ENCODE measurements around the gene CSNK1A1L.

Gene CSNK1A1L

GRCh38 chr13:37105251-37105714, at the start of gene CSNK1A1L:
CSNK1A1L (minus strand) TSS chr13:37105664; CDS start chr13:37105256, 408 bp downstream.
- no peak for DNase-seq (ENCODE audit: low read depth)

- no peak for DNase-seq (ENCODE audit: low read depth)
Measured at GRCh38 chr13:37149380-37149779, 43.9 kb upstream of the CSNK1A1L start.

GRCh38 chr13:37148501-37148900, 43.0 kb upstream of the CSNK1A1L start:
- no peak for DNase-seq (ENCODE audit: low read depth)

DNA sequence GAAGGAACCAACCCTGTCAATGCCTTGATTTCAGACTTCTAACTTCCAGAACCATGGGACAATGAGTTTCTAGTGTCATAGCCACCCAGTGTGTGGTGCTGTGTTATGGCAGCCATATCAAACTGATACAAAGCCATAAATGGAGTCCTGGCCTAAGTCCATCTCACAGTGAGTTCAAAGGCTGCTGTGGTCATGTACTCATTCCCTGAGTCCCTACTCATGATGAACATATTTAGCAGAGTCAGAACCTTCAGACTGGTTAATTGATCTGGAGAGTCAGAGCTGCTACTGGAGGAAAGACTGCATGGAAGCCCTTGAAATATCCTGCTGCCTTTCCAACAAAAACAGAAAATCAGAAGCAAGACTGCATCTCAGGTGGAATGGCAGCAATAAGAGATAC, 39.2 kb upstream of the CSNK1A1L start:
- DNase-seq (ENCODE audit: low read depth), result no peak

GRCh38 chr13:37143911-37144310, 38.4 kb upstream of the CSNK1A1L start:
- DNase-seq (ENCODE audit: low read depth), result no peak

- DNase-seq (ENCODE audit: low read depth), result no peak
Measured at GRCh38 chr13:37142877-37143276, 37.4 kb upstream of the CSNK1A1L start.

- DNase-seq (ENCODE audit: low read depth), result no peak
Measured at GRCh38 chr13:37141011-37141410, 35.5 kb upstream of the CSNK1A1L start.

DNA sequence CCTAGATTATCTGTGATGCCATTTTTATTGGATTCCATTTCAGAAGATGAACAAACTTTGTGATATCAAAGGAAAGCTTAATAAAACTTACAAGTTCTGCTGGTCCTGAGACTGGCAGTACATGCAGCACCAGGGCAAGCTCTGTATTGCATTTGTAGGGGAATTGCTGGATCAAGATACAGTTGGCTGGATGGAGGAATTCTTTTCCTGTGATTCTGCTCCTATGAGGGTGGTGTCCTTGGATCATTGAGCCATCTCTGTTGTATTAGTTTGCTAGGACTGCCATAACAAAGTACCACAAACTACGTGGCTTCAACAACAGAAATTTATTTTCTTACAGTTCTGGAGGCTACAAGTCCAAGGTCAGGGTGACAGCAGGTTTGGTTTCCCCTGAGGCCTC, 33.9 kb upstream of the CSNK1A1L start:
- DNase-seq (ENCODE audit: low read depth), result no peak

DNA sequence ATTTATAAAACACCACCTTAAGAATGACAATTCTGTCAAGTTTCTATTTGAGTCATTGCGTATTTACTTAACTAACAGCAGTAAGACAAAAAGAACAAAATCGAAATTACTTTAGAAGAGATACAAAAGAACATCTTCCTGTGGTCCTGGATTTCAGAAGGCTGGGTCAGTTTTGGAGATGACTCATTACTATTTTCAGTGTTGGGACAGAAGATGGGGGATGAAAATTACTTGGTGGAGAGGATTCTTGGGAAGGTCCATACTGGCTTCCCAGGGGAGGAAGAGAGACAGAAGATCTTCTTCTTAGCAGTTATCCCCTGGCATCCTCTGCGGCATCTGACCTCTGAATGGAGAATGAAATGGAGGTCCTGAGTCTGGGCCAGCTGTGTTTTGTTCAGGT, 33.5 kb upstream of the CSNK1A1L start:
- DNase-seq (ENCODE audit: low read depth), result no peak

DNA sequence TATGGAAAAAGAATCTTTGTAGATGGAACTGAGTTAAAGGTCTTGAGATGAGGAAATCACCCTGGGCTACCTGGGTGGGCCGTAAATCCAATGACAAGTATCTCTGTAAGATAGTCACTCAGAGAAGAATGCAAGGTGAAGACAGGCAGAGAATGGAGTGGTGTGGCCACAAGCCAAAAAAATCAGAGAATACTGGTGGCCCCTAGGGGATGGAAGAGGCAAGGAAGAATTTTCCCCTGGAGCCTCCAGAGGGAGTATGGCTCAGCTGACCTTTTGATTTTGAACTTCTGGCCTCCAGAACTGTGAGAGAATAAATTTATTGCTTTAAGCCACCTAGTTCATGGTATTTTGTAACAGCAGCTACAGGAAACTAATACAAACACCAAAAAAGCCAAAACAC, 32.7 kb upstream of the CSNK1A1L start:
- DNase-seq (ENCODE audit: low read depth), result no peak

DNA sequence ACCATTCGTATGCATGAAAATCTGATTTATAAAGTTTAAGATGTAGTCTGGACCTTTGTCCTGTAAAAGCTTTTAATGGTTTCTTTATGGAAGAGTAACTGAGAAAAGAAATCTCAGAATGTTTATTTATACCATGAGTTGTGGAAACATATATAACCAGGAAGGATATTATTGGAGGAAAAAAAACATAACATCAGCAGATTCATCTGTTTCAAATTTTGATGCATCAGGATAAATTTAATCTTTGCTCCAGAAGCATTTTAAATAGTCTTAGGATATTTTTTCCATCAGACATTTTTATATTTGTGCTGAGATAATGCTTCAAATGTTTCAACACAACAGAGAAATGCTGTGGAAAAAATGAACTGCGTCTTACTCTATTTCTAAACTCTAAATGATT, 31.2 kb upstream of the CSNK1A1L start:
- DNase-seq (ENCODE audit: low read depth), result no peak

GRCh38 chr13:37136187-37136586, 30.7 kb upstream of the CSNK1A1L start:
- no peak for DNase-seq (ENCODE audit: low read depth)

DNA sequence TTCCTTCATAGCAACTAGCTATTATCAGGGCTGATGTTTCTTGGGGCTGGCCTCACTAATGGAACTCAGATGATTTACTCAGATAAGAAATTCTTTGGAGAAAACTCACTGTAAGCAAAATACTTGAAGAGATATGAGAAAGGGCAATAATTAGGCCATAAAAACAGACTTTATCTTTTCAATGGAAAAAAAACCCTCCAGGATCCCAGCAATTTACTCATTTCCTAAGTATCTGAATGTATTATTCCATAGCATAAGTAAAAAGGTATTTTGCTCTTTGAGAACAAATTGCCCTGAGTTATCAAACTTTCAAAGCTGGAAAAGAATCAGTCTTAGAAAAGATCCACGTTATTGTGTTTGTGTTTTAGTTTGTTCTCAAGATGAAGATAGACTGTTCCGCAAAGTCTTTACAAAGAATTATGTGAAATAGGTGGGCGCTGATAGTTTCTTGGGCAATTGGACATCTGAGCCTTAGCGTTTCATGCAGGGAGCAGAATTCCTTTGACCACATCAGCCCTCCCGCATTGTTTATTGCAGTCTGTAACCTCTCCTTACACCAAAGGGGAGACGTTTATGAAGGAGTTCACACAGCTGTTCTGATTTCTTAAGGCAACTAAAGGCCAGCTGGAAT, 29.1 kb upstream of the CSNK1A1L start:
- DNase-seq (ENCODE audit: low read depth), result peak; percentile 31

- no peak for DNase-seq (ENCODE audit: low read depth)
Measured at GRCh38 chr13:37132211-37132610, 26.7 kb upstream of the CSNK1A1L start.

DNA sequence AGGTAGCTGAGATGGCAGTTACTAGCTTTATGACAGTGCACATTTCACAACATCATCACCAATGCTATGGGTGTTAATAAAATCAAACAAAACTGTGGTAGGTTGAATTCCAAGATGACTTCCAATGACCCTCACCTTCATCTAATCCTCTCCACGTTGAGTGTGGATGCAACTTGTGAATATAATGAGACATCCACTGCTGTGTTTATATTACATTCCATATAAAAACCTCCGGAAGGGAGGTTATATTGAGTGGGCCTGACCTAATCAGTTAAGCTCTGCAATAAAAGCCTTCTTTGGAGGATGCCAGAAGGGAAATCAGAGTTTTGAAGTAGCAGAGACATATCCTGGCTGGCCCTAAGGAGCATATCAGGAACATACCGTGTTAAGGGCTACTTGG, 25.6 kb upstream of the CSNK1A1L start:
- DNase-seq (ENCODE audit: low read depth), result no peak

GRCh38 chr13:37129866-37130265, 24.4 kb upstream of the CSNK1A1L start:
- peak; percentile 21 for DNase-seq (ENCODE audit: low read depth)

DNA sequence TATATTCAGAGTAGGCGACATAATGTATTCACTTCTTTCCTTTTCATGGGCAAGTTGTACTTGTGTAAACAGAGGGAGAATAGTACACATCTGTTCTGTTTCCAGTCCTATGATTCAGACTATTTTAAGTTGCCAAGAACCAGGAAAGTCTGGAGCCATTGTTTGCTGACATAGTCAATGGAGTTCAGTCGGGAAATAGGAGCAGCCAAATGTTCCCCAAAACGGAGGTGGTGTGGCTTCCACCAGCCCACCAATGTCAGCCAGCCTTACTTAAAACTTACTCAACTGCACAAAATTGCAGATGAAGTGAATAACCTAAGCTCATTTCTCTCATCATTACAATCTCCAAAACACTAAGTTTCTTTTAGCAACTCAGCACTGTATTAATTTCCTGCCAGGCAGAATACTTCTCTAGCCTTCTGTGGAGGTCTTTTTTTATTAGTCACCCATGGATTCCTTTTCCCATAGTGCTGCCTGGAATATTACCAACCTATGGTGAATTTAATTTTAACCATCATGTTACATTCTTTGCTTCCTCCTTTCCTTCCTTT, 22.3 kb upstream of the CSNK1A1L start:
- DNase-seq (ENCODE audit: low read depth), result peak; percentile 77

- DNase-seq (ENCODE audit: low read depth), result no peak
Measured at GRCh38 chr13:37123337-37123736, 17.9 kb upstream of the CSNK1A1L start.

DNA sequence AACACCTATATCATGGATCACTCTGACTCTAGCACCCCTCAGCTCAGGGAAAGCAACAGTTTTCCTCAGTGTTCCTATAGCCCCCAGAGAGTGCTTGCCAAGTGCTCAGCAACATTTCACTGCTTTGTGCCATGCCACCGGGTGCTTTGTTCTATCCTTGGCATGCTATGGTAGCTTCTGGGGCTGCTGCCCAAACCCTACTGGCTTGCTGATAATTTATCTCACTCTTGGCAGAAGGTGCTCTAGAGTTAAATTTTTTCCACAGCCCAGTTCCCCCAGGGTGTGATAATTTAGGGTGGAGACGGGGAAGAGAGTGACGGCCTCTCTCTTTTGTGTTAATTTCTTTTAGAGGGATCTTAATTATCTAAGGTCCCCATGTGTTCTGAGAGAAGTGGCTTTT, 12.6 kb upstream of the CSNK1A1L start:
- no peak for DNase-seq (ENCODE audit: low read depth)

DNA sequence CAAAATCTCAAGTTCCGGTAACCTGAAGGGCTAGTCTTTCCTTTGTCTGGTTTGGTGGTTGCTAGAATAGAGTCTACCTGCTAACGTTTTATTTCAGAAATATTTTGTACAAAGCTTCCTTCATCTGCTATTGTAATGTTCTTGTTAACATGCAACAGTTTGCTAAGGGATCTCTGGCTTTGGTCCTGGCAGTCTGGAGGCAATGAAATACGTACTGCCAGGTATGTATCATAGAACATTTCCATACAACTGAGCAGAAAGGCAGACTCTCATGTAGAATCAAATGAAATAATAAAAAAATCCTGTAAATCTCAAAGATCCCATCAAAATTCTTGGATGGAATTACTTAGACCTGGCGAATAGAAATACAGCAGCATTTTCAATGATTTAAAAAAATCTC, 8.8 kb upstream of the CSNK1A1L start:
- DNase-seq (ENCODE audit: low read depth), result no peak

DNA sequence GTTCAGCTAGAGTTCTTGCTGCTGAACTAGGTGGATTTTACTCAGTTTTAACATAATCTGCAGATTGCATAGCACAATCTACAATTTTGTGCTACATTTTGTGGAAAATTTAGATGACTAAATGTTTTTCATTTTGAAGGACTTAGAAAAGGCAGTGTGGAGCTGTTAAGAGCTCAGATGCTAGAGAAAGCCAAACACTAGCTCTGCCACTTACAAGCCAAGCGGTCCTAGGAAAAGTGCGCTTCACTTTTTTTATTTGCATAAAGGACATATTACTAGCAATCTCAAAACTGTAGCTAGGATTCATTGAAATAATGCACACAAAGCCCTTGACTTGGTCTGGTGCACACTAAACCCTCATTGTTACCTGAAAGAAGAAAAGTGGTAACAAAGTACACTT, 8.1 kb upstream of the CSNK1A1L start:
- DNase-seq (ENCODE audit: low read depth), result no peak

GRCh38 chr13:37109051-37109678, 3.7 kb upstream of the CSNK1A1L start:
- peak; percentile 34 for DNase-seq (ENCODE audit: low read depth)

- DNase-seq (ENCODE audit: low read depth), result no peak
Measured at GRCh38 chr13:37107868-37108267, 2.4 kb upstream of the CSNK1A1L start.

DNA sequence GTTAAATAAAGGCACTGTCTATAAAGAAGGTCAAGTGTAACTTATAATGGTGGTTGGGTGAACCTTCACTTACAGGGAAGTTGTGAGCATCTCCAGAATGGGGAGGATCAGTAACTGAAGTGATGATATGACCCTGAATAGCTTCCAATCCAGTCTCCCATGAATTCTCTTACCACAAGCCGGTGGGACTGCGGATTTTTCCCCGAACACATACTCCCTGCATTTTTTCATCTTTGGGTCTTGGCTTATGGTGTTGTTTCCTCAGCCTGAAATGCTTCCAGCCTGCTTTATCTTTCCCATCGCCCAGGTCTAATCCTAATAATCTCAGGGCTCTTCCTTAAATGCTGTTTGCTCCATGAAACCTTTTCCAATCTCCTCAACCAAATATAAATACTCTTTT, 2.0 kb upstream of the CSNK1A1L start:
- no peak for DNase-seq (ENCODE audit: low read depth)
